HUES6 (cell line): ENCODE measurements around the gene ZNF574.

ENCODE experiments used
- H3K27ac ChIP-seq: 2 replicates; pipeline ENCODE4 v1.7.0; 2013; ENCODE audit warnings: low read depth, mild to moderate bottlenecking, low read length, inconsistent platforms
- H3K27me3 ChIP-seq: 2 replicates; pipeline ENCODE4 v1.6.1; 2013; ENCODE audit warnings: low read length; ENCODE audit not compliant: control insufficient read depth, insufficient read depth
- H3K36me3 ChIP-seq: 2 replicates; pipeline ENCODE4 v1.6.1; 2013; ENCODE audit warnings: low read length; ENCODE audit not compliant: control insufficient read depth, insufficient read depth
- H3K4me1 ChIP-seq: 2 replicates; pipeline ENCODE4 v1.6.1; 2013; ENCODE audit warnings: low read length; ENCODE audit not compliant: control insufficient read depth, insufficient read depth
- H3K4me3 ChIP-seq: 2 replicates; pipeline ENCODE4 v1.5.1; 2013; ENCODE audit warnings: low read depth, low read length
- H3K9ac ChIP-seq: one replicate; pipeline ENCODE4 v1.6.1; 2013; ENCODE audit warnings: mild to moderate bottlenecking, low read length
- H3K9me3 ChIP-seq: 2 replicates; pipeline ENCODE4 v1.6.1; 2013; ENCODE audit warnings: low read depth, low read length; ENCODE audit not compliant: control insufficient read depth, insufficient read depth

Gene ZNF574

DNA sequence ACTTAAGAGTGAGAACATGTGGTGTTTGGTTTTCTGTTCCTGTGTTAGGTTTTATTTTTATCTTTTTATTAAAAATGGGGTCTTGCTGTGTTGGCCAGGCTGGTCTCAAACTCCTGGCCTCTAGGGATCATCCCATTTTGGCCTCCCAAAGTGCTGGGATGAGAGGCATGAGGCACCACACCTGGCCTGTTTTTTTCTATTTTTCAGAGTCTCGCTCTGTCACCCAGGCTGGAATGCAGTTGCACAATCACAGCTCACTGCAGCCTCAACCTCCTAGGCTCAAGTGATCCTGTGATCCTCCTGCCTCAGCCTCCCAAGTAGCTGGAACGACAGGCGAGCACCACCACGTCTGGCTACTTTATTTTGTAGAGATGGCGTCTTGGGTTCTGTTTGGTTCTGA lies 7.6 kb downstream of the ZNF574 start:
- peaks cover 36% of the 10 kb centered on the region for H3K36me3 ChIP-seq
- H3K27me3 ChIP-seq, result no peaks in the 10 kb centered on the region
- H3K9me3 ChIP-seq, result no peaks in the 10 kb centered on the region
- H3K4me3 ChIP-seq, result no peak overlapping the region
- H3K27ac ChIP-seq, result no peak overlapping the region
- no peak overlapping the region for H3K9ac ChIP-seq
- H3K4me1 ChIP-seq, result peaks cover 6% of the 10 kb centered on the region

DNA sequence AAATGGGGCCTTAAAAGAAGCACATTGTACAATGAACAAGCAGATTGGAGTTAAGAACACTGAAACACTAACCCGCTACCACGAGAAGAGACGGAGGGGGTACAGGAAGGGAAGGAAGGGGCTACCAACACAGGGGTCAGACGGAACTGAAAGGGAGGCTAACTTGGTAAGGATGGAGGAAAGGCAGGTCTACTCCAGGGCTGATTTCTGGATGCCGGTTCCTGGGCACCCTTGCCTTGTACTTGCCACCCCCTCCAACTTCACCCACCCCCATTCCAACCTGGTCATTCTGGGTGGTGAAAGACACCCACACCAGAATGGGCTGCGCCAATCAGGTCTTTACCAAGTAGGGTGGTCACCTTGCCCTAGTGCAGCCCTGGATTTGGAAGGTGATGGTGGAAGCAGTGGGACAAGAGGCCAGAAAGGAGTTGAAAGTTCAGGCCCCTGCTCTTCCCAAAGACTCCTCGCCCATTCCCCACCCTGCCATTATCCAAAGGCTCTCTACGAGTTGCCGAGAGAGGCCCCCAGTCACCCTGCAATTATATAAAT lies 10.3 kb downstream of the ZNF574 start:
- H3K9me3 ChIP-seq, result no peaks in the 10 kb centered on the region
- H3K27me3 ChIP-seq, result no peaks in the 10 kb centered on the region
- H3K4me1 ChIP-seq, result peaks cover 13% of the 10 kb centered on the region
- no peak overlapping the region for H3K4me3 ChIP-seq
- H3K36me3 ChIP-seq, result peaks cover 9% of the 10 kb centered on the region
- no peak overlapping the region for H3K9ac ChIP-seq
- H3K27ac ChIP-seq, result no peak overlapping the region

DNA sequence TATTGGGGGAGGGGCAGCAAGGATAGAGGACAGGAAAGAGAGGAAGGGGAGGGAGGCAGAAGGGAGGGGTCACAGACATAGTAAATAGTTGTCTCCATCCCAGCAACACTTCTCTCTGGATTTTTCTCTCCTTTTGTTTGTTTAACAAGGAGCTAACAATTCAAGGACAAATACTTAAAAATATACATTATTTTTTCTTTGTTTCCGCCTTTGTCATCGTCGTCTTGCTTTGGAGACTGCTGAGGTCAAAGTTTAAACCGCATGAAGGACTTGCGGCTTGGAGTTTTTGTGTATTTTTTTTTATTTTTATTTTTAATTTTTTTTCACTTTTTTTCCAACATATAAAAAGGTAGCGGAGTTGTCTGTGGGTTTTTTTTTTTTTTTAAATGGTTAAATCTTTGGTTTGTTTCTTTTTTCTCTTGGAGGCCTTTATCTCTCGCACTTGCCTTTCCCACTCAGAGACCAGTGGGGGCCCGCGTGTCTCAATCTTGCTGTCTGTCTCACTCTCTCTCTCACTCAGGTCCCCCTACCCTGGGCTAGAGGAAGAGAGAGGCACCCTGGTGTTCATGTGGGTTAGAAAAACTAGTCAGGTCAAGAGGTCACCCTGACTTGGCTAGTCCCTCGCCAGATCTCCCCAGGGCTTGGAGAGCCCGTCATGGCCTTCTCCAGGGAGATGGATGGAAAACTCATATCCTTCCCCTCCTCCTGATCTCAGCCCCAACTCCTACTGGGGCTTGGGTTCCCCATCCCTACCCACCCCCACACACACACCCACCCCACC lies 11.0 kb downstream of the ZNF574 start:
- Histone ChIP-seq H3K4me1 (peaks cover 13% of the 10 kb centered on the region), H3K36me3 (peaks cover 2% of the 10 kb centered on the region), H3K9me3 (no peaks in the 10 kb centered on the region), H3K27ac (no peak overlapping the region), H3K27me3 (no peaks in the 10 kb centered on the region), H3K4me3 (no peak overlapping the region), H3K9ac (no peak overlapping the region)

DNA sequence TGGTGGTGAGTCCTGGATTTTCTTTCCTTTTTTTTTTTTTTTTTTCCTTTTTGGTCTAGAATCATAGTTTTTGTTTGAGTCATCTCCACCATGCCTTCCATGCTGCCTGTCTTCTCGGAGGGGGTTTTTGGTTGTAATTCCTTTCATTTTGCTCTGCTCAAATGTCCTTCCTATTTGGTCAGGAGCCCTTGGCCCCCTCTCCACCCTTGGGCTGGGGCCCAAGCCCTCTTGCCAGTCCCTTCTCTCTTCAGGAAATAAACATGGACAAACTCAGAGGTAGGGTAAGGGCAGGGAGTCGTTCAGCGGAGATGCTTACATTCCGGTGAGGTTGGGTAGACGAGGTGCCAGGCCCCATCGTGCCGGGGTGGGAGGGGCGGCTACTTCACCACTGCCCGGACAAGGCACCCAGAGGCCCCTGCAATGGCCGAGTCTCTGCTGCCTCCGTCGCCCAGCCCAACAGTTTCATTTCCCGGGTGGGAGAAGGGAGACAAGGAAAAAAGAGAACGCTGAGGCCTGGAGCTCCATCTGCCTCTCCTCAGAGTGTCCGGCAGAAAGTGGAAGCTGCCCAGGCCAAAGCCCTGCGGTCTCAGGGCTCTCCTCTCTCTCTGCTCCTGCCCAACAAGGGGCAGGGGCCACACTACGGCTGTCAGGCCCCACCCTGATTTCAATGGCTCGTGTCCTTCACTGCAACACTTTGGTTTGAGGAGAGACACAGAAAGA lies 12.7 kb downstream of the ZNF574 start:
- no peak overlapping the region for H3K4me3 ChIP-seq
- no peaks in the 10 kb centered on the region for H3K27me3 ChIP-seq
- H3K36me3 ChIP-seq, result no peaks in the 10 kb centered on the region
- H3K27ac ChIP-seq, result no peak overlapping the region
- H3K4me1 ChIP-seq, result peaks cover 13% of the 10 kb centered on the region
- H3K9ac ChIP-seq, result no peak overlapping the region
- H3K9me3 ChIP-seq, result no peaks in the 10 kb centered on the region

DNA sequence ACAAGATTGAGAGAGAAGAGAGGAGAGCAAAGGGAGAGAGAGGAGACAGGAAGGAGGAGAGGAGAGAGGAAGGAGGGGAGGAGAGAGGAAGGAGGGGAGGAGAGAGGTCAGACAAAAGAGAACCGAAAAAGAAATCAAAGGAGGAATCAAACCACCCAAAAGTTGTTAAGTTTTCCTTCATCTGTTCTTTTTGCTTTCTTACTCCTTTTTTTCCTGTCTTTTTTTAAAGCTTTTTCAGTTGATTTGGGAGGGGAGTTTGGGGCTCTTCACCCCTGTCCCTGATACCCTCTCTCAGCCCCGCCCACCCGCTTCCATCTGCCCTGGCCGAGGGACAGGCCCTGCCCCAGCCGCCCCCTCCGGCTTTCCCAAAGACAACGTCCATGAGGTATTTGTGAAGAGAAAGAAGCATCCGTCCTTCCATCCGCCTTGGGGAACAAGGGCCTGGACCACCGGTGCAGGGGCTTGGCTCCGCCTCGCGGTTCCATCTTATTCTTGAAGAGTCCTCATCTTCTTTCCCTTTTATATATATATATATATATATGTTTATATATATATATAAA lies 13.3 kb downstream of the ZNF574 start:
- H3K27ac ChIP-seq, result no peak overlapping the region
- 0 out of 2 replicates have a peak, but pooled peaks cover under 1% of the 10 kb centered on the region for H3K27me3 ChIP-seq
- no peaks in the 10 kb centered on the region for H3K9me3 ChIP-seq
- no peak overlapping the region for H3K4me3 ChIP-seq
- H3K36me3 ChIP-seq, result no peaks in the 10 kb centered on the region
- peaks cover 13% of the 10 kb centered on the region for H3K4me1 ChIP-seq
- H3K9ac ChIP-seq, result no peak overlapping the region

DNA sequence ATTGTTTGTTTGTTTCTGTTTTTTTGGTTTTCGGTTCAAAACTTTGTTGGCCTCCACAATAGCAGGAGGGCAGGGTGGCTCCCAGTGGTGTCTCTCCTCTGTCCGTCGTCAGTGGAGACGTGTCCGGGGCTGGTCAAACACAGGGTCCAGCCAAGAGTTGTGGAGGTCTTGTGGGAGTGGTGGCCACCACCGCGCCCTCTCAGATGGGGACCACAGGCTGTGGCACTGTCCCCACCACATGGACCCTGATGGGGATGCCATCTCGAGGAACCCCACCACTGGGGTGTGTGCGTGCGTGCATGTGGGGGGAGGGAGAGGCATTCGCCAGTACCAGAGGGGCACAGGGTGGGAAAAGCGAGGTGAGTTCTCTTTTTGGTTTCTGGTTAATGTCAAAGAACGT lies 13.8 kb downstream of the ZNF574 start:
- H3K4me3 ChIP-seq, result no peak overlapping the region
- H3K9ac ChIP-seq, result no peak overlapping the region
- H3K9me3 ChIP-seq, result no peaks in the 10 kb centered on the region
- H3K36me3 ChIP-seq, result no peaks in the 10 kb centered on the region
- H3K4me1 ChIP-seq, result peaks cover 13% of the 10 kb centered on the region
- no peak overlapping the region for H3K27ac ChIP-seq
- 0 out of 2 replicates have a peak, but pooled peaks cover 3% of the 10 kb centered on the region for H3K27me3 ChIP-seq

DNA sequence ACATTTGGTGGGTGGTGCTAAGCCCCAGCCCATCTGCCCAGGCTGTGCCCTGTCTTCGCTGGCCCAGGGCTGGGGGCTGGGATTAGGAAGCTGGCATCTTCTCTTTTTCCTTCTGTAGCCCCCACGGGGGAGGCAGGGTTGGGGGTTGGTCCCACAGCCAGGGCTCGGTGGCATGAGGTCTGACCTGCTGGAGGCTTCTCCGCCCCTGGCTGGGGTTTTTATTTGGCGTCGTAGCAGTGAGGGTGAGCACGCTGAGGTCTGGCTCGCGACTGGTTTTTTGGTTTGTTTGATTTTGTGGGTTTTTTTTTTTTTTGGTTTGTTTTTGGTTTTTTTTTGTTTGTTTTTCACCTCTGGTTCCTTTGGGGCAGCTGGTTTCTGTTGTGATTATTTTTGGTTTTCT lies 14.7 kb downstream of the ZNF574 start:
- Histone ChIP-seq H3K9me3 (no peaks in the 10 kb centered on the region), H3K4me1 (peaks cover 16% of the 10 kb centered on the region), H3K36me3 (no peaks in the 10 kb centered on the region), H3K4me3 (no peak overlapping the region), H3K27ac (no peak overlapping the region), H3K27me3 (0 out of 2 replicates have a peak, but pooled peaks cover 3% of the 10 kb centered on the region), H3K9ac (no peak overlapping the region)

DNA sequence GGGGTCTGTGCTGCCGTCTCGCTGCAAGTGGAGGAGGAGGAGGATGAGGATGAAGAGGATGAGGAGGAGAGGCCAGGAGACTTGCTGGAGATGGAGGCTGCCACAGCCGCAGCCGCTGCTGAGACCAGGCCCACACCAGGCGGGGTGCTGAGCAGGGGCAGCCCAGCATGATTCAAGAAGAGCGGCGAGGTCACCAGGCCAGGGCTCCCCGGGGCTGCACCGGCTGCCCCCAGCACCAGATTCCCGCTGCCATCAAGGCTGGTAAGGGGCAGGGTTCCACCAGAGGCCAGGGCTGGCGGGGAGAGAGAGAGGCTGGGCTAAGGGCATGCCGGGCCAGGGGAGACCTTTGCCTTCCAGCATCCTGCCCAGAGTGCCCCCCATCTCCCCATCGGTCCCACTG lies 15.3 kb downstream of the ZNF574 start:
- no peaks in the 10 kb centered on the region for H3K9me3 ChIP-seq
- H3K27ac ChIP-seq, result no peak overlapping the region
- H3K27me3 ChIP-seq, result 0 out of 2 replicates have a peak, but pooled peaks cover 3% of the 10 kb centered on the region
- H3K4me3 ChIP-seq, result no peak overlapping the region
- H3K36me3 ChIP-seq, result no peaks in the 10 kb centered on the region
- no peak overlapping the region for H3K9ac ChIP-seq
- H3K4me1 ChIP-seq, result peaks cover 17% of the 10 kb centered on the region

DNA sequence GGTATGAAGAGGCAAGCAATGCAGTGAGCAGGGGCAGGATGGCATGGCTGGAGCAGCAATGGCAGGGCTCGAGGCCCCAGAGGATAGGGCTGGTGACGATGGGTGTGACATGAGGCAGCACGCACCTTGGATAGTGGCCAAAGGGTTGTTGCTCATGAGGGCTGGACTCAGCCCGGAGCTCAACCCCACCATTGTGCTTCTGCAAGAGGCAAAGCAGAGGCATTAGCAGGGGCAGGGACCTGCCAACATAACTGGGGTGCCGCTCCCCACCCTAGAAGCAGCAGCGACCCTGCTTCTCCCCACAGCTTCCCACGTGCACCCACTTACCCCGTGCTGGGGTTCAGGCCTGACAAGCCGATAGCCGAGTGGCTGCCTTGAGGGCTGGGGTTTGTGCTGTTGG lies 15.8 kb downstream of the ZNF574 start:
- Histone ChIP-seq H3K27ac (no peak overlapping the region), H3K4me1 (peaks cover 15% of the 10 kb centered on the region), H3K9me3 (no peaks in the 10 kb centered on the region), H3K27me3 (0 out of 2 replicates have a peak, but pooled peaks cover 3% of the 10 kb centered on the region), H3K36me3 (no peaks in the 10 kb centered on the region), H3K4me3 (no peak overlapping the region), H3K9ac (no peak overlapping the region)

DNA sequence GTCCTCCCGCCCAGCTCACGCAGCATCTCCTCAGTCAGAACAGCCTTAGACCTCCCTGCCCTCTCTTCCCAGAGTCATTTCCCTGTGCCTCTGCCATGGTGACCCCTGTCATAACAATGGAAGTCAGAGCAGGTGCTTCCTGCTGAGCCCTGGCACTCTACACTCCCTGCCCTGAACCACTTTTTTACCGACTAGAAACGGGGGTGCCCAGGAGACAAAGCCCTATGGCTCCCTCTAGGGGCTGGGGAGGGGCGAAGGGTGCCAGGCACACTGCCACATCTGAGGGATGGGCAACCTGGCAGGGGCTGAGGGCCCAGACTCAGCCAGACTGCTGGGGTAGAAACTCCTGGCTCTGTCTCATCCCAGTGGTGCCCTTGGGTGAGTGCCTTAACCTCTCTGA lies 16.4 kb downstream of the ZNF574 start:
- Histone ChIP-seq H3K36me3 (no peaks in the 10 kb centered on the region), H3K9ac (no peak overlapping the region), H3K4me1 (peaks cover 11% of the 10 kb centered on the region)

DNA sequence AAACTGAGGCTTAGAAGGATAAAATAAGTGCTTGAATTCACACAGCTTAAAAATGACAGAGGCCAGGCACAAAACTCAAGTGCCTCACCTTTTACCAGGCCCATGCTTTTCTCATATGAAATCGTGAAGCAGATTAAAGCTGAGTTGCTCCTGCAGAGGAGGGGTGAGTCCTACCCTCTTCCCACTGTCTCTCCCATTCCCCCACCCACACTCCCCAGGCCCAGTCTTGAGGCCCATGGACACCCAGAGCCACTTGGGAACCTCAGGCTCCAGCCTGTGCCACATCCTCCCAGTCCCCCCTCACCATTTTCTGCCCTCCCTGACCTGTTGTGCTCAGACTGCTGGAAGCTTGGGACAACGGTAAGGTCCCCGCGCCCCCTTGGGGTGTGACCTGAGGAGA lies 17.5 kb downstream of the ZNF574 start:
- no peaks in the 10 kb centered on the region for H3K9me3 ChIP-seq
- H3K27ac ChIP-seq, result no peak overlapping the region
- H3K36me3 ChIP-seq, result no peaks in the 10 kb centered on the region
- H3K4me1 ChIP-seq, result peaks cover 11% of the 10 kb centered on the region
- H3K4me3 ChIP-seq, result no peak overlapping the region
- H3K27me3 ChIP-seq, result 0 out of 2 replicates have a peak, but pooled peaks cover 3% of the 10 kb centered on the region
- H3K9ac ChIP-seq, result no peak overlapping the region

More for the DNA sequence above, 16.4 kb downstream of the ZNF574 start:
- Histone ChIP-seq H3K27ac (no peak overlapping the region), H3K9me3 (no peaks in the 10 kb centered on the region), H3K27me3 (0 out of 2 replicates have a peak, but pooled peaks cover 3% of the 10 kb centered on the region), H3K4me3 (no peak overlapping the region)
